Loucy (cell line): Measurements from ENCODE around the gene COL4A4.

Experiments used
- CTCF ChIP-seq: fragments of 200-600 bp; sonication (generic); conservative IDR thresholded peaks from 2 replicates; pipeline ENCODE4 v1.5.1; 2014; ENCODE audit warnings: mild to moderate bottlenecking, antibody characterized with exemption, low read length
- EZH2phosphoT487 ChIP-seq: fragments of 200-600 bp; IDR thresholded peaks from 2 replicates; pipeline ENCODE4 v1.6.1; 2018; ENCODE audit warnings: antibody characterized with exemption, mild to moderate bottlenecking, moderate library complexity, borderline replicate concordance

- TF ChIP-seq CTCF (no peak), EZH2phosphoT487 (no peak)
Measured at GRCh38 chr2:227030789-227031188, 133.2 kb downstream of the COL4A4 start.
